SK-N-SH treated with all-trans-retinoic acid at 6 μM for 48 hours (cell line): Measurements from ENCODE around the gene RPL7A.

ENCODE experiments used
- ARNTL ChIP-seq: fragments of 450-650 bp; formaldehyde crosslinking; IDR thresholded peaks from 2 replicates; pipeline ENCODE4 v1.5.0; 2020; ENCODE audit warnings: low read depth, mild to moderate bottlenecking, moderate library complexity, borderline replicate concordance
- BACH2 ChIP-seq: fragments of 250-450 bp; sonication (Bioruptor Pico); IDR thresholded peaks from 2 replicates; pipeline ENCODE4 v1.9.0; 2021; ENCODE audit warnings: mild to moderate bottlenecking, borderline replicate concordance
- CSDC2 ChIP-seq: fragments of 250-450 bp; sonication (Bioruptor Pico); IDR thresholded peaks from 2 replicates; pipeline ENCODE4 v1.5.0; 2020; ENCODE audit warnings: mild to moderate bottlenecking, moderate library complexity
- CSRNP3 ChIP-seq: fragments of 250-450 bp; sonication (Bioruptor Pico); IDR thresholded peaks from 2 replicates; pipeline ENCODE4 v1.5.1; 2021; ENCODE audit warnings: mild to moderate bottlenecking, moderate library complexity
- ISL1 ChIP-seq: fragments of 250-450 bp; sonication (Bioruptor Pico); IDR thresholded peaks from 2 replicates; pipeline ENCODE4 v2.1.2; 2022; ENCODE audit warnings: mild to moderate bottlenecking, moderate library complexity
- POU6F1 ChIP-seq: fragments of 250-450 bp; sonication (Bioruptor Pico); IDR thresholded peaks from 2 replicates; pipeline ENCODE4 v1.8.0; 2021; ENCODE audit warnings: low read depth, mild to moderate bottlenecking, moderate library complexity, borderline replicate concordance
- SNAI2 ChIP-seq: fragments of 250-450 bp; sonication (Bioruptor Pico); IDR thresholded peaks from 2 replicates; pipeline ENCODE4 v1.5.0; 2020; ENCODE audit warnings: mild to moderate bottlenecking, moderate library complexity
- TCF4 ChIP-seq: fragments of 250-450 bp; sonication (Bioruptor Pico); IDR thresholded peaks from 2 replicates; pipeline ENCODE4 v1.8.0; 2021; ENCODE audit warnings: mild to moderate bottlenecking, moderate library complexity, borderline replicate concordance
- ZC3H10 ChIP-seq: fragments of 250-450 bp; sonication (Bioruptor Pico); IDR thresholded peaks from 2 replicates; pipeline ENCODE4 v1.5.1; 2021; ENCODE audit warnings: mild to moderate bottlenecking, moderate library complexity
- ZNF565 ChIP-seq: fragments of 450-650 bp; formaldehyde crosslinking; conservative IDR thresholded peaks from 2 replicates; pipeline ENCODE4 v1.5.0; 2020; ENCODE audit warnings: low read depth, mild to moderate bottlenecking, moderate library complexity
- ZNF70 ChIP-seq: fragments of 450-650 bp; formaldehyde crosslinking; IDR thresholded peaks from 2 replicates; pipeline ENCODE4 v1.5.0; 2020; ENCODE audit warnings: mild to moderate bottlenecking, moderate library complexity
- ZNF8 ChIP-seq: fragments of 450-650 bp; formaldehyde crosslinking; IDR thresholded peaks from 2 replicates; pipeline ENCODE4 v1.5.0; 2020; ENCODE audit warnings: mild to moderate bottlenecking, moderate library complexity
- TF ChIP-seq, protein P1 (sequence below): fragments of 250-450 bp; sonication (Bioruptor Pico); IDR thresholded peaks from 2 replicates; pipeline ENCODE4 v1.8.0; 2020; ENCODE audit warnings: mild to moderate bottlenecking, moderate library complexity, borderline replicate concordance

DNA sequence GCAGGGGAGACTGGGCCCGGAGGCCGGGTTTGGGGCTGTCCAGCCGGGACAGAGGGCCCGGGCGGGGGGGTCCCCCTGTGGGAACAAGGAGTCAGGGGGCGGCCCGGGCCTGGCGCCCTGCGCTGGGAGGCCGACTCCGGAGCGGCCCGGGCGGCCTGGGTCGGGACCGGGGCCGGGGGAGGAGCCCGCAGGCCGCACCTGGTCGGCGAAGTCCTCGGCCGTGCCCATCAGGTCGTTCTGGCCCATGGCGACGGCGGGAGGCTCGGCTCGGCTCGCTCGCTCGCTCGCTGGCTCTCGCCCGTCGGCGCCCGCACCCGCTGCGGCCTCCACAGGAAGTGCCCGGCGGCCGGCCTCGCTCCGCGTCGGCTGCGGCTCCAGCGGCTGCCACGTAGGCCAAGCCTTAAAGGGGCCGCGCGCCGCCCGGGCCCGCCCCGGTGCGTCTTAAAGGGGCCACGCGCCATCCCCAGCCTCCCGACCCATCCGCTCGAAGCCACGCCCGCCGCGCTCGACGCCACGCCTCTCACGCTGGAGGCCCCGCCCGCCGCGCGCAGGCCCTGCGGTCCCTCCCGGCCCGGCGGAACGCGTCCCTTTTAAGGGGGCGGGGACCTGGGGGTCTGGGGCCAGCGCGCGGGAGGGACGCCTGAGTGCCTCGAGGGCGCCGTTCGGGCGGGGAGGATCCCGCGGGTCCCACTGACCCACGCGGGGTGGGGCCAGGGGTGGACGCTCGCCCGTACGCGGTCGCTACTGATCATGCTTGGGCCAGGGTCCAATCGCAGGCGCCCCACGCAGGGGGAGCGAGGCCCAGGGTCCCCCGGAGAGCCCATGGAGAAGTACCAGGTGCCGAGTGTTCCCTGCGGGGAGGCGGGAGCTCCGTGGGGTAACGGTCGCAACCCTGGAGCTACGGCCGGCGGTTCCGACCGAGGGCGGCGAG, 28.0 kb downstream of the RPL7A start, which contains the start of the genes STKLD1 and SURF4:
- no peak for TF ChIP-seq ARNTL (CRISPR knock-in tag)
- no peak for TF ChIP-seq POU6F1 (CRISPR knock-in tag)
- no peak for TF ChIP-seq ISL1 (CRISPR knock-in tag)
- TF ChIP-seq, protein P1, sequence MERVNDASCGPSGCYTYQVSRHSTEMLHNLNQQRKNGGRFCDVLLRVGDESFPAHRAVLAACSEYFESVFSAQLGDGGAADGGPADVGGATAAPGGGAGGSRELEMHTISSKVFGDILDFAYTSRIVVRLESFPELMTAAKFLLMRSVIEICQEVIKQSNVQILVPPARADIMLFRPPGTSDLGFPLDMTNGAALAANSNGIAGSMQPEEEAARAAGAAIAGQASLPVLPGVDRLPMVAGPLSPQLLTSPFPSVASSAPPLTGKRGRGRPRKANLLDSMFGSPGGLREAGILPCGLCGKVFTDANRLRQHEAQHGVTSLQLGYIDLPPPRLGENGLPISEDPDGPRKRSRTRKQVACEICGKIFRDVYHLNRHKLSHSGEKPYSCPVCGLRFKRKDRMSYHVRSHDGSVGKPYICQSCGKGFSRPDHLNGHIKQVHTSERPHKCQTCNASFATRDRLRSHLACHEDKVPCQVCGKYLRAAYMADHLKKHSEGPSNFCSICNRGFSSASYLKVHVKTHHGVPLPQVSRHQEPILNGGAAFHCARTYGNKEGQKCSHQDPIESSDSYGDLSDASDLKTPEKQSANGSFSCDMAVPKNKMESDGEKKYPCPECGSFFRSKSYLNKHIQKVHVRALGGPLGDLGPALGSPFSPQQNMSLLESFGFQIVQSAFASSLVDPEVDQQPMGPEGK (CRISPR knock-in tag) = no peak
- no peak for TF ChIP-seq TCF4 (CRISPR knock-in tag)
- TF ChIP-seq SNAI2 = no peak
- TF ChIP-seq BACH2 (CRISPR knock-in tag) = no peak
- no peak for TF ChIP-seq ZNF70 (CRISPR knock-in tag)
- no peak for TF ChIP-seq CSDC2
- TF ChIP-seq CSRNP3 = no peak
- TF ChIP-seq ZNF8 (CRISPR knock-in tag) = no peak
- TF ChIP-seq ZC3H10 (CRISPR knock-in tag) = no peak
- TF ChIP-seq ZNF565 (CRISPR knock-in tag) = no peak
